Vagina (tissue), 2 donors: Measurements from ENCODE around the gene PAM16.

Experiments
- POLR2AphosphoS5 ChIP-seq, 2 donors: sonication (generic); formaldehyde crosslinking; IDR thresholded peaks; one replicate each; pipeline ENCODE4 v1.9.0; 2017; ENCODE audit warnings: antibody characterized with exemption in 2 of 2, mild to moderate bottlenecking in 2 of 2, low read depth in 1 of 2; ENCODE audit not compliant: insufficient read depth in 1 of 2
- TF ChIP-seq, protein P1 (sequence below), 3 experiments: fragments of 450-650 bp in 2 of 3; fragments of 200-600 bp in 1 of 3; sonication (generic) in 1 of 3; IDR thresholded peaks; one replicate each; pipeline ENCODE4 v1.5.1; 2017 to 2019; ENCODE audit warnings: antibody characterized with exemption in 3 of 3, mild to moderate bottlenecking in 2 of 3, moderate library complexity in 2 of 3

DNA sequence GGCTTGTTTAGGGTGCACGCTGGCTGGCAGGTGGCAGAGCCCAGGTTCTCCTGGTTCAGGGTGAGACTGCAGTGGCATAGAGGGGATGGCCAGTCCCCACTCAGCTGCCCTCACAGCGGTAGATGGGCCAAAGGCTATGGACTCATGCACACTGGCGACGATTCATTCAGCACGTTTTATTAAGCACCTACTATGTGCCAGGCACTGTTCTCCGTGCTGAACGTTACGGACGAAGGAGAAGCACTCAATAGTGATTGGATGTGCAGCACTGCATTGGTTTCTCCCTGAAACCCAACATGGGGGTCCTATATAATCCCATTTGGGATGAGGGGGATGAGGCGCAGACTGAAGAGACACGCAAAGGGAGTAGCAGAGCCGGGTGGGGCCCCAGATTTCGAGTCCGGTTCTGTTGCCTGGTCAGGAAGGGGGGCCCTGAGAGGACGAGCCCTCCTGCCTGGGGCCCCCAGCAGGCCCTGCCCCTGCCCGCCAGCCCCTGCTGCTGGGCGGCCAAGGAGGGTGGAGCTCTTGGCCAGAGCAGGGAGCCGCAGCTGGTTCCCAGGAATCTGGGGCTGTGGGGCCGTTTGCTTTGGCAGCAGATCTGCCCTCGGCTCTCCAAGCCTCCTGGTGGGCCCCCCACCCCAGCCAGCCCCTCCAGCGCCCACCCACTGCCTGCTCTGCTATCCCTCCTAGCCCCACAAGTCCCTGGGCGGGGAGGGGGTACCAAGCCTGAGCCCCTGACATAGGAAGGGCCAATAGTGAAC lies 26.4 kb downstream of the PAM16 start:
- TF ChIP-seq, protein P1, sequence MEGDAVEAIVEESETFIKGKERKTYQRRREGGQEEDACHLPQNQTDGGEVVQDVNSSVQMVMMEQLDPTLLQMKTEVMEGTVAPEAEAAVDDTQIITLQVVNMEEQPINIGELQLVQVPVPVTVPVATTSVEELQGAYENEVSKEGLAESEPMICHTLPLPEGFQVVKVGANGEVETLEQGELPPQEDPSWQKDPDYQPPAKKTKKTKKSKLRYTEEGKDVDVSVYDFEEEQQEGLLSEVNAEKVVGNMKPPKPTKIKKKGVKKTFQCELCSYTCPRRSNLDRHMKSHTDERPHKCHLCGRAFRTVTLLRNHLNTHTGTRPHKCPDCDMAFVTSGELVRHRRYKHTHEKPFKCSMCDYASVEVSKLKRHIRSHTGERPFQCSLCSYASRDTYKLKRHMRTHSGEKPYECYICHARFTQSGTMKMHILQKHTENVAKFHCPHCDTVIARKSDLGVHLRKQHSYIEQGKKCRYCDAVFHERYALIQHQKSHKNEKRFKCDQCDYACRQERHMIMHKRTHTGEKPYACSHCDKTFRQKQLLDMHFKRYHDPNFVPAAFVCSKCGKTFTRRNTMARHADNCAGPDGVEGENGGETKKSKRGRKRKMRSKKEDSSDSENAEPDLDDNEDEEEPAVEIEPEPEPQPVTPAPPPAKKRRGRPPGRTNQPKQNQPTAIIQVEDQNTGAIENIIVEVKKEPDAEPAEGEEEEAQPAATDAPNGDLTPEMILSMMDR (IDR thresholded peaks at IDR 0.05): no peak
- no peak for TF ChIP-seq POLR2AphosphoS5 (IDR thresholded peaks at IDR 0.05; ENCODE audit: insufficient read depth in 1 of 2, low read depth in 1 of 2)
